Stimulated activated CD4-positive, alpha-beta T cell treated with anti-CD3 and anti-CD28 coated beads, Interleukin-4, amount 100 ng/mL, for 1 hour (primary cell): ENCODE results near the gene CBX4.

Experiments used
- DNase-seq: peaks from one replicate; pipeline ENCODE4 v3.0.0-alpha.2; 2020

The CBX4 gene

GRCh38 chr17:79798299-79799173 is 40.7 kb downstream of the CBX4 start:
- no peak for DNase-seq

- DNase-seq = no peak
These were observed 41.5 kb downstream of the CBX4 start for GRCh38 chr17:79797492-79798298.

DNA sequence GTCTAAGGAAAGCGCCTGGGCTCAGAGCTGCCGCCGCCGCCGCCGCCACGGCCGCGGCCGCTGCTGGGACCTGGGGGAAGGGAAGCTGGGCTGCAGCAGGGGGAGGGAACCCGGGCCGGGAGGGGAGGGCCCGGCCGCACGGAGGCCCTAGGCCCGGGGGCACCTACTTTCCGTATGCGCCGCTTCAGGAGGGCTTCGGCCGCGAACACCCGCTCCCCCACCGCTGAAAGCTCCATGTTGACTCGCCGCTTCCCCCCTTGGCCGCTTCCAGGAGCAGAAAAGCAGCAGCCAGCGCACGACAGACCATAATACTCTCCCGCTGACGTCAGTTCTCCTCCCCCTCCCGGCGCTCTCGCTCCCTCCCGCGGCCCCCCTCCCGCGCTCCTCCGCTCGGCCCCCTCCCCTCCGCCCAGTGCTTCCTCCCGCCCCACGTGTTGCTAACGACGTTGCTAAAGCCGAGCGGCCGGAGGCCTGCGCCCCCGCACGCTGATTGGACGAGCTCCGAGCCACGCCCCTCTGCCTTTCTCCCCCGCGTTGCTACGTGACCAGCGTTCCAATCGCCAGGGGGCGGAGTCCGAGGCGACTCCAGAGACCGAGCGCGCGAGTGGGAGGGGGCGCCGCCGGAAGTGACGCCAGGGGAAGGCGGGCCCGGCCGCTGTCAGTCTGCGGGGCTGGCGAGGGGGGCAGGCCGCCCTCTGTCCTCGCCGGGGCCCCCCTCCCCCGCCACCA is 42.3 kb downstream of the CBX4 start, which contains the start of gene CBX8:
TSS of gene CBX8 (minus strand) at position 315 of the 729 bp plus-strand sequence. CDS start at position 236, 79 bp downstream.
- DNase-seq = peak; percentile 99

- DNase-seq = no peak
These were observed 42.8 kb downstream of the CBX4 start for GRCh38 chr17:79796444-79796762.

- DNase-seq = no peak
These were observed 43.3 kb downstream of the CBX4 start for GRCh38 chr17:79795795-79796443.

GRCh38 chr17:79794659-79795511 is 44.4 kb downstream of the CBX4 start:
- DNase-seq = no peak

DNA sequence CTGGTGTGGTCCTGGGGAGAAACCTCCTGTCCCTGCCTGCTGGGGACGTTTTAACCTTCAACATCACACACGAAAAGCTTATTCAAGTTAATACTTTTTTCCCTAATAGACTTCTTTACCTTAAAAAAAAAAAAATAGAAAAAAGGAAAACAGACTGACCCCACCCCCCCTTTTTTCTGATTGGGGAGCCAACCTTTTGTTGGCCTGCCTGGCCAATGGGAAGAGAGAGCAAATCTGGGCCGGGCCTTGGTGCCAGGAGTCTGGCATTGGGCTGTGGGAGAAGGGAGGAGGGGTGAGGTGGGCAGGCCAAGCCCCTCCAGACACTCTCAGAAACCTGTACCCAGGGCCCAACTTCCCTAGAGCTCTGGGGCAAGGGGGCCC is 45.3 kb downstream of the CBX4 start:
- DNase-seq = no peak

DNA sequence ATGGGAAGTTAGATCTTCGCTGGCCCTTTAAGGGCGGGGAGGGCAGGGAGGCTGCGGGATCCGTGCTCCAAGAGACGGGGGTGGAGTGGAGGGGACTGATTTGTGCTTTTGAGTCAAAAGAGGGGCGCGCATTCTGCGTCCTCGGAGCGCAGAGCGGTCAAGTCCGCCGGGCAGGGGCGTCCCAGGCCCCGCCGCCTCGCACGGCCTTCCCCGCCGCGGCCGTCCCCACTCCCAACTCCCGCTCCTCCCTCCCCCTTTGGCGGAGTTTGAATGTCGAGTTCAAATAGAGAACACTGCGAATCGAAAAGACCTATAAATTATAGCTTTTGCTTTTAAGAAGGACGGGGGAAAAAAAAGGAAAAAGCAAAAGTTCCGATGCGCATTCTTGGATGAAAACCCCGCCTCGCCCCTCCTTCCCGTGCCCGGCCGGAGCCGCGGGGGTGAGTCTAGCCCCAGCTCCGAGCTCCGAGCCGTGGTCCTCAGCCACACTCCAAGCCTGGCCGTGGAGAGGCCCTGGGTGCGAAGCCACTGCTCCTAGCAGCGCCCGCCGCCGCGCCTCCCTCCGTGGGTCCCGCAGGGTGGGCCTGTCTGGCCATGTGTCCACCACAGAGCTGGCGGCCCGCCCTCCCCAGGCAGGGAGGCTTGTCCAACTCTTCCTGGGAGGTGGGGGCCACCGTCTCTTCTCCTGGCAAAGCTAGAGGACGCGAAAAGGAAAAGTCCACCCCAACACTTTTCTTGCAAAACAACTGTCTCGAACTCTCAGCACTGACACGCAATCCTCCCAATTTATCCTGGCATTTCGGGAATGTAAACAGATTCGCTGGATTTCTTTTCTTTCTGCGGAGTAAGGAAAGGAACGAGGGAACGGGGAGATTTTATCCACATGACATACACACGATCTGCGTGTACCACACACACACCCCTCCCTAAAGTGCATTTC is 46.0 kb downstream of the CBX4 start:
- no peak for DNase-seq

DNA sequence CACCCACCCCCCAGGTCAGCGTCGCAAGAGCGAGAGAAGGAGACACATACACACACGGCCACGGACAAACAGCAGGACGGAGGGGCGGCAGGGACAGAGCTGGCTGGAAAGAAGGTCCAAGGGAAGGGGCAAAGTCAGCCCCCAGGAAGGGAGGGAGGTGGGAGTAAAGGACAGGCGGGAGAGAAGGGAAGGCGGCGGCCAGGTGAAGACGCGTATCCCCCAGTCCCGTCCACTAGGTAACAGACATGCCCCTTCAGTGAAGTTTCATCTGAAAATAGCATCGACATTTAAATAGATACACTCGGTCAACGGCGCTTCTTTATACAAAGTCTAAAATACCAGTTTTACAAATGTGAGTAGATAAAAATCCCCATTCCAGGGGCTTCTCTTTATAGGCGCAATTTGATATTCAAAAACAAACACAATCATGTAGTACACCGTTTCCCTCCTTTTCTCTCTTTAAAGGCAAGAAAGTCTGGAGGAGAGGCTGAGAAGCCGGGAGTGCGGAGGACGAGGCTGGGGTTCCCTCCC is 46.8 kb downstream of the CBX4 start:
- DNase-seq = no peak

- DNase-seq = no peak
These were observed 47.5 kb downstream of the CBX4 start for GRCh38 chr17:79791735-79792161.

DNA sequence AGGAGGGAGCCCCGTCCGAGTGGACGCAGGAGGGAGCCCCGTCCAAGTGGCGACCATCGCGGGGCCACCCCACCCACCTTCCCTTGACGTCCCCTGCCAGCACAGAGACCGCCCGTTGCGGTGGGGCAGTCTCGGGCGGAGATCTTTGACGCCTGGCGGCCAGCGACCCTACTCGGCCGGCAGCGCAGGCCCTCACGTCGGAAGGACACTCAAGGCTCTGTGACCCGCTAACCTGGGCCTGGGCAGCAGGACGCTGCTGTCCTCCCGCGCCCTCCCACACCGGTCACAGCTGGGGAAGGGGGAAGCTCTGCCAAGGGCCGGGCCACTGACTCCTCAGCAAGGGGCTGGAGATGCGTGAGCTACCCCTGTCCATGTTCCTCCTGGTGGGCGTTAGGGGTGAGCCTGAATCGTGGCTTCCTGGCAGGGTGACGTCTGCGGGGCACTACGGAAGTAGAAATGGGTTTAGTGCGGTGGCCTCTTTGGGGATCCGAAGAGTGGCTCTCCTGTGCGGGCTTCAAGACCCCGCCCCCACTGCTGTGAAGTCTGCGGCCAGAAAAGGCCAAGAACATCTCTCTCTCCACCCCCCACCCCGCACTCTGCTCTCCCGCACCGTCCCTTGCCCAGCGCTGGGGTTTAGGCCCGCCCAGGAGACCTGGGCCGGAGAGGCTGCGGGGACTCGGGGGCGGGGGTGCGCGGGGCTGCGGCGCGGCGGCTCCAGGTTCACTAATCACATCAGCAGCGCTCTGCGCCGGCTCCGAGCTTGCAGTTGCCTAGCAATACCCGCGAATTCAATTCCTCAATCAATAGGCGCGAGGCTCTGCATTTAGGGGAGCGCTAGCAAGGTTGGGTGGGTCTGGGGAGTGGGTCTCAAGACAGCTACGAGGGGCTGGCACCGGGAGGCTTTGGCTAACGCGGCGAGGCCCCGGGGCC is 48.2 kb downstream of the CBX4 start:
- no peak for DNase-seq

DNA sequence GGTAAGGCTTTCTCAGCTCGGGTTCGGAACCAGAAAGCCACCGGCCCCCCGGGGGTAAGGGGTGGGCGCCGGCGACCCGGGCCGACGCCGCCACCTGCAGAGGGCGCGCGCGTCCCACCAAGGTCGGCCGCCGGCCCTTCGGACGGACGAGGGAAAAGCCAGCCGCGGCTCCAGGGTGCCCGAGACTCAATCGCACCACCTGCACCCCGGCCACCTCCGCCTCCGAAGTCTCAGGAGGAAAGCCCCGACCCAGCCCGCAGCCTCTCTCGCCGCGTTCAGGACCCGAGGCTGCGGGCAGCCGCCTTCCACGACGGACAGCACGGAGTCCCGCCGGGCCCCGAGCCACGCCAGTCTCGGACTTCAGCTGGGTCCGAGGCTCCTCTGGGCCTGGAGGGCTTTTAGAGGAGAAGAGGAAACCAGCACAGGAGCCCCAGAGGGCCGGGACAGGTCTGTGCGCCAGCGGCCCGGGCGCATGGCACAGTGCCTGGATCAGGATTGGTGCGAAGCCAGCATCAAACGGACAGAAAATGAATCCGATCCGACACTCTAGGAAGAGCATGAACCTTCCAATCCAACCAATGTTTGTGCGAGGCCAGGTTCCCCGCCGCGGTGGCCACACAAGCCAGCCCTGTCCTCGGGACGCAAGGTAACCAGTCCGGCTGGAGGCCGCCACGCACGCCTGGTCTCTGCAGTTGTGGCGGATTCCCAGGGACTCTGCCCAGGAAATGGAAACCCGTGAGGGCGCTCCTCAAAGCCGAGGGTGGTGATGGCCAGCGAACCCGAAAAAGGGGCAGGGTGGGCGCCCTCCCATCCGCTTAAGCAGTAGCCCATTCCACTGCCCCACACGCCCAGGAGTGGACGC is 49.1 kb downstream of the CBX4 start:
- no peak for DNase-seq

GRCh38 chr17:79788989-79789942 is 50.0 kb downstream of the CBX4 start:
- DNase-seq = no peak

DNA sequence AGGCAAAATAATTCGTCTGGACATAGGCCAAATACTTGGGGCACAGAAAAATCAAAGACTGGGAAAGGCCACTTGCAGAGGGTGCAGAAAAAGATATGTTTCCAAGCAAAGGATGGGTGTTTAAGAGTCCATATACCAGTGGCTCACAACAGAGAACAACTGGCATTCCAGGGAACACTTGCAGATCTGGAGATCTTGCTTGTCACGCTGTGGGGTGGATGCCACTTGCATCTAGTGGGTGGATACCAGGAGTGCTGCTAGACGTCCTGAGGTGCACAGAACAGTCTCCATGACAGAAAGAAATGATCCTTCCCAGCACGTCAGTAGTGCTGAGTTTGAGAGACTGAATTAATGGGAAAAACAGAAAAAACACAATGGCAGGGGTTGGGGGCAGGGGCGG is 50.8 kb downstream of the CBX4 start:
- no peak for DNase-seq

- no peak for DNase-seq
These were observed 52.2 kb downstream of the CBX4 start for GRCh38 chr17:79786930-79787643.
